HCT116 (cell line): ENCODE data around the gene HERPUD2. TPM values are rescaled to one million over a fixed set of nuclear protein-coding genes. Genes with fewer than 3 reads are reported as not detected.

Experiments used
- ATAC-seq: fragments of 200-7000 bp; cut with Tn5 transposase; 2 replicates; pipeline ENCODE4 v1.9.1; 2020; ENCODE audit warnings: mild to moderate bottlenecking, moderate library complexity
- BruUV-seq: library from RNA; stranded (reverse); fragments of 400-500 nt; replicated peaks from 2 replicates; lab custom pipeline; 2021; lab: Mats Ljungman, UMichigan
- CTCF ChIA-PET: fragments of 300-600 bp; sonication (Branson Sonifier 250); formaldehyde crosslinking; loops from one replicate; lab custom pipeline; 2021; ENCODE audit warnings: antibody characterized with exemption; lab: Charles Lee
- POLR2A ChIA-PET: fragments of 300-600, 350-600 bp; sonication (Branson Sonifier 250); formaldehyde crosslinking; loops from one replicate; lab custom pipeline; 2021; ENCODE audit warnings: antibody characterized with exemption; lab: Charles Lee
- RAD21 ChIA-PET, 2 experiments: fragments of 300-600 bp; sonication (Branson Sonifier 250); formaldehyde crosslinking; loops; one replicate each; lab custom pipeline; 2023; ENCODE audit warnings: low total read pairs in 2 of 2; ENCODE audit not compliant: uncharacterized antibody in 2 of 2, unreplicated experiment in 2 of 2, low non-redundant PET in 1 of 2; lab: Charles Lee
- DNase-seq: peaks from one replicate; pipeline ENCODE4 v3.0.0-alpha.2; 2010; ENCODE audit warnings: low read depth, low spot score
- H2AFZ ChIP-seq: fragments of 200-600 bp; shearing (Covaris generic), sonication (generic); 2 replicates; pipeline ENCODE4 v1.6.1; 2017; ENCODE audit warnings: low read depth, mixed run types, mixed read lengths, antibody characterized with exemption, low read length; ENCODE audit not compliant: poor library complexity, severe bottlenecking
- H3K27ac ChIP-seq: 2 replicates; pipeline ENCODE4 v1.5.1; 2012; ENCODE audit warnings: low read depth, low read length
- H3K27me3 ChIP-seq: fragments of 200-600 bp; sonication (generic); 2 replicates; pipeline ENCODE4 v1.6.1; 2016; ENCODE audit warnings: mixed run types, low read length, mixed read lengths; ENCODE audit not compliant: insufficient read depth
- H3K36me3 ChIP-seq, 2 experiments: fragments of 200-500 bp in 1 of 2; fragments of 200-600 bp in 1 of 2; sonication (Bioruptor generic) in 1 of 2; sonication (generic) in 1 of 2; 2 replicates each; pipeline versions ENCODE4 v1.5.1 to v1.6.1; 2014 to 2016; ENCODE audit warnings: low read length in 2 of 2, inconsistent platforms in 1 of 2, mixed read lengths in 1 of 2, mixed run types in 1 of 2; ENCODE audit not compliant: insufficient read depth in 2 of 2, control insufficient read depth in 1 of 2
- H3K4me1 ChIP-seq, 2 experiments: fragments of 200-600 bp in 1 of 2; sonication (generic) in 1 of 2; 2 replicates each; pipeline versions ENCODE4 v1.5.1 to v1.6.1; 2012 to 2017; ENCODE audit warnings: low read length in 2 of 2, inconsistent platforms in 1 of 2, mild to moderate bottlenecking in 1 of 2, mixed read lengths in 1 of 2, mixed run types in 1 of 2, moderate library complexity in 1 of 2; ENCODE audit not compliant: insufficient read depth in 2 of 2, control insufficient read depth in 1 of 2
- H3K4me2 ChIP-seq: fragments of 200-600 bp; sonication (generic); 2 replicates; pipeline ENCODE4 v1.6.1; 2017; ENCODE audit warnings: mixed run types, low read length, mixed read lengths
- H3K4me3 ChIP-seq, 2 experiments: fragments of 200-600 bp in 1 of 2; sonication (generic) in 1 of 2; replicated peaks in 1 of 2; 2 replicates each; pipeline ENCODE4 v1.5.1; 2011 to 2016; ENCODE audit warnings: low read length in 2 of 2, control low read depth in 1 of 2, low read depth in 1 of 2, mild to moderate bottlenecking in 1 of 2, mixed read lengths in 1 of 2, mixed run types in 1 of 2
- H3K79me2 ChIP-seq: fragments of 200-600 bp; sonication (generic); 2 replicates; pipeline ENCODE4 v1.6.1; 2017; ENCODE audit warnings: mild to moderate bottlenecking, mixed run types, low read length, moderate library complexity, mixed read lengths; ENCODE audit not compliant: insufficient read depth
- H3K9ac ChIP-seq: fragments of 200-600 bp; sonication (generic); 2 replicates; pipeline ENCODE4 v1.6.1; 2016; ENCODE audit warnings: low read length, mixed read lengths
- H3K9me2 ChIP-seq: fragments of 200-600 bp; sonication (generic), shearing (Covaris generic); 2 replicates; pipeline ENCODE4 v1.6.1; 2017; ENCODE audit warnings: mixed run types, mild to moderate bottlenecking, moderate library complexity; ENCODE audit not compliant: insufficient read depth
- H3K9me3 ChIP-seq, 2 experiments: fragments of 200-500 bp in 1 of 2; fragments of 200-600 bp in 1 of 2; sonication (Bioruptor generic) in 1 of 2; sonication (generic) in 1 of 2; 2 replicates each; pipeline ENCODE4 v1.6.1; 2014 to 2017; ENCODE audit warnings: low read length in 2 of 2, mixed read lengths in 2 of 2, inconsistent platforms in 1 of 2, low read depth in 1 of 2, mild to moderate bottlenecking in 1 of 2, mixed run types in 1 of 2, moderate library complexity in 1 of 2; ENCODE audit not compliant: control insufficient read depth in 1 of 2, insufficient read depth in 1 of 2
- H4K20me1 ChIP-seq: fragments of 200-600 bp; sonication (generic), shearing (Covaris generic); 2 replicates; pipeline ENCODE4 v1.6.1; 2017; ENCODE audit warnings: mixed run types, mild to moderate bottlenecking, moderate library complexity; ENCODE audit not compliant: insufficient read depth
- CBX3 ChIP-seq: IDR thresholded peaks from 2 replicates; pipeline ENCODE4 v1.6.1; 2012; ENCODE audit warnings: low read depth
- CTCF ChIP-seq, 3 experiments: fragments of 200-600 bp in 1 of 3; sonication (generic) in 1 of 3; IDR thresholded peaks in 2 of 3; conservative IDR thresholded peaks in 1 of 3; 2 replicates each; pipeline ENCODE4 v1.5.1; 2012 to 2017; ENCODE audit warnings: low read depth in 2 of 3, low read length in 2 of 3, antibody characterized with exemption in 1 of 3, borderline replicate concordance in 1 of 3, control low read depth in 1 of 3, mild to moderate bottlenecking in 1 of 3, mixed read lengths in 1 of 3, mixed run types in 1 of 3, moderate library complexity in 1 of 3; ENCODE audit not compliant: insufficient read depth in 1 of 3
- EGR1 ChIP-seq: IDR thresholded peaks from 2 replicates; pipeline ENCODE4 v1.6.1; 2012; ENCODE audit warnings: low read depth
- ELF1 ChIP-seq: IDR thresholded peaks from 2 replicates; pipeline ENCODE4 v1.6.1; 2012; ENCODE audit warnings: low read depth, borderline replicate concordance
- EZH2 ChIP-seq: fragments of 200-600 bp; sonication (generic); IDR thresholded peaks from 2 replicates; pipeline ENCODE4 v1.6.1; 2017; ENCODE audit warnings: antibody characterized with exemption, mixed run types
- JUND ChIP-seq: IDR thresholded peaks from 2 replicates; pipeline ENCODE4 v1.6.1; 2012
- POLR2A ChIP-seq: IDR thresholded peaks from 2 replicates; pipeline ENCODE4 v1.7.0; 2011; ENCODE audit warnings: borderline replicate concordance; ENCODE audit not compliant: insufficient read depth, insufficient read length; ENCODE audit errors: extremely low read depth
- RAD21 ChIP-seq: IDR thresholded peaks from 2 replicates; pipeline ENCODE4 v1.6.1; 2012; ENCODE audit warnings: low read depth, mild to moderate bottlenecking
- SIN3A ChIP-seq: IDR thresholded peaks from 2 replicates; pipeline ENCODE4 v1.6.1; 2012; ENCODE audit warnings: low read depth
- SP1 ChIP-seq: IDR thresholded peaks from 2 replicates; pipeline ENCODE4 v1.6.1; 2012; ENCODE audit warnings: low read depth
- TCF7L2 ChIP-seq: IDR thresholded peaks from 2 replicates; pipeline ENCODE4 v1.7.0; 2011; ENCODE audit warnings: borderline replicate concordance, inconsistent platforms; ENCODE audit not compliant: insufficient read depth, insufficient read length; ENCODE audit errors: extremely low read depth
- YY1 ChIP-seq: IDR thresholded peaks from 2 replicates; pipeline ENCODE4 v1.6.1; 2011; ENCODE audit warnings: low read length, low read depth, moderate library complexity, mild to moderate bottlenecking; ENCODE audit not compliant: insufficient replicate concordance; ENCODE audit errors: extremely low read depth
- ZFX ChIP-seq: fragments of 450-650 bp; IDR thresholded peaks from 2 replicates; pipeline ENCODE4 v1.6.1; 2017
- ZNF274 ChIP-seq: fragments of 200-500 bp; sonication (Bioruptor generic); IDR thresholded peaks from 2 replicates; pipeline ENCODE4 v1.6.1; 2014; ENCODE audit warnings: mild to moderate bottlenecking, low read depth, low read length, inconsistent platforms
- intact Hi-C: fragments of 100-400 bp; cut with micrococcal nuclease; formaldehyde crosslinking; loops from 2 replicates; pipeline ENCODE4 v1.10.0; 2022
- total RNA-seq: library from RNA; stranded (reverse); gene quantifications from one replicate; pipeline ENCODE4 v1.2.1, GENCODE V29; 2021; ENCODE audit not compliant: unreplicated experiment
- TF ChIP-seq, protein P1 (sequence below): IDR thresholded peaks from 2 replicates; pipeline ENCODE4 v1.6.1; 2011; ENCODE audit warnings: mild to moderate bottlenecking, low read length, moderate library complexity; ENCODE audit not compliant: insufficient replicate concordance; ENCODE audit errors: extremely low read depth
- TF ChIP-seq, protein P2 (sequence below): IDR thresholded peaks from 2 replicates; pipeline ENCODE4 v1.6.1; 2012

The HERPUD2 gene
- total RNA-seq, 1 experiment from 2014 or later: 20.5 TPM

DNA sequence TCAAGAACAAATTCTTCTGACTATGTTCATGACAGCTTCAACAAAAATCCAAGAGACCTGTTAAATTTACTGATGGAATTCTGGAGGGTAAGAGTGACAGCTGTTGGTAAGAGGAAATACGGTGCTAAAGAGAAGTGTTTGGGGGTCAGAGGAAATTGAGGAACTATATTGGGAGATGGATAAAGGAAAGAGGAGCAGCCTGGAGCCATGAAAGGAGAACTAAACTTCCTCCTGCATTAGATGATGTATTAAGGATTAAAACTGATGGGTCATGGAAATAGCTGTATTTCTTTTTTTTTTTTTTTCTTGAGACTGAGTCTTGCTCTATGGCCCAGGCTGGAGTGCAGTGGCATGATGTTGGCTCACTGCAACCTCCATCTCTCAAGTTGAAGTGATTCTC is 95.3 kb downstream of the HERPUD2 start:
- no peaks in the 10 kb centered on the region for H3K27me3 ChIP-seq
- H3K9me3 ChIP-seq: no peaks in the 10 kb centered on the region
- ATAC-seq: no peak
- ChIA-PET RAD21 (no interaction called here), CTCF (no interaction called here), POLR2A (no interaction called here)
- intact Hi-C loops: no loop called here
- H3K9ac ChIP-seq: no peak overlapping the region
- H3K9me2 ChIP-seq: no peaks in the 10 kb centered on the region
- H4K20me1 ChIP-seq: no peaks in the 10 kb centered on the region
- no peaks in the 10 kb centered on the region for H3K79me2 ChIP-seq
- no peak for DNase-seq
- H3K4me3 ChIP-seq: no peak overlapping the region
- no peak overlapping the region for H2AFZ ChIP-seq
- H3K36me3 ChIP-seq: no peaks in the 10 kb centered on the region
- no peak for TF ChIP-seq RAD21
- no peak for TF ChIP-seq TCF7L2
- TF ChIP-seq ELF1: no peak
- TF ChIP-seq SP1: no peak
- no peak overlapping the region for H3K27ac ChIP-seq
- peaks cover 5 to 9% of the 10 kb centered on the region in 2 experiments; a peak in 3 of 4 replicates for H3K4me1 ChIP-seq
- H3K4me2 ChIP-seq: no peak overlapping the region
- no TSS peak for BruUV-seq

- H3K27me3 ChIP-seq: no peaks in the 10 kb centered on the region
Observed at GRCh38 chr7:35599061-35599460, 95.9 kb downstream of the HERPUD2 start.

More at GRCh38 chr7:35599061-35599460, 95.9 kb downstream of the HERPUD2 start:
- Histone ChIP-seq H3K4me1 (peaks cover 5 to 9% of the 10 kb centered on the region in 2 experiments; a peak in 3 of 4 replicates), H3K9me3 (no peaks in the 10 kb centered on the region), H3K27ac (no peak overlapping the region), H3K4me2 (no peak overlapping the region), H3K79me2 (no peaks in the 10 kb centered on the region), H3K9me2 (no peaks in the 10 kb centered on the region), H3K36me3 (no peaks in the 10 kb centered on the region), H3K9ac (no peak overlapping the region), H3K4me3 (no peak overlapping the region), H4K20me1 (no peaks in the 10 kb centered on the region), H2AFZ (no peak overlapping the region)
- intact Hi-C loops: no loop called here
- DNase-seq (no peak), ATAC-seq (no peak)
- no peak for TF ChIP-seq POLR2A
- TF ChIP-seq, protein P1, sequence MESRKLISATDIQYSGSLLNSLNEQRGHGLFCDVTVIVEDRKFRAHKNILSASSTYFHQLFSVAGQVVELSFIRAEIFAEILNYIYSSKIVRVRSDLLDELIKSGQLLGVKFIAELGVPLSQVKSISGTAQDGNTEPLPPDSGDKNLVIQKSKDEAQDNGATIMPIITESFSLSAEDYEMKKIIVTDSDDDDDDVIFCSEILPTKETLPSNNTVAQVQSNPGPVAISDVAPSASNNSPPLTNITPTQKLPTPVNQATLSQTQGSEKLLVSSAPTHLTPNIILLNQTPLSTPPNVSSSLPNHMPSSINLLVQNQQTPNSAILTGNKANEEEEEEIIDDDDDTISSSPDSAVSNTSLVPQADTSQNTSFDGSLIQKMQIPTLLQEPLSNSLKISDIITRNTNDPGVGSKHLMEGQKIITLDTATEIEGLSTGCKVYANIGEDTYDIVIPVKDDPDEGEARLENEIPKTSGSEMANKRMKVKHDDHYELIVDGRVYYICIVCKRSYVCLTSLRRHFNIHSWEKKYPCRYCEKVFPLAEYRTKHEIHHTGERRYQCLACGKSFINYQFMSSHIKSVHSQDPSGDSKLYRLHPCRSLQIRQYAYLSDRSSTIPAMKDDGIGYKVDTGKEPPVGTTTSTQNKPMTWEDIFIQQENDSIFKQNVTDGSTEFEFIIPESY: no peak
- TF ChIP-seq SP1: no peak
- TF ChIP-seq, protein P2, sequence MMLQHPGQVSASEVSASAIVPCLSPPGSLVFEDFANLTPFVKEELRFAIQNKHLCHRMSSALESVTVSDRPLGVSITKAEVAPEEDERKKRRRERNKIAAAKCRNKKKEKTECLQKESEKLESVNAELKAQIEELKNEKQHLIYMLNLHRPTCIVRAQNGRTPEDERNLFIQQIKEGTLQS: no peak
- TF ChIP-seq TCF7L2: no peak
- TF ChIP-seq EZH2: no peak
- no peak for TF ChIP-seq RAD21
- no peak for TF ChIP-seq JUND
- no peak for TF ChIP-seq CTCF (IDR thresholded peaks at IDR 0.05 in 2 of 3, conservative IDR thresholded peaks at IDR 0.05 in 1 of 3; ENCODE audit: borderline replicate concordance in 1 of 3, insufficient read depth in 1 of 3, low read depth in 2 of 3, low read length in 2 of 3)
- no peak for TF ChIP-seq SIN3A
- no peak for TF ChIP-seq YY1
- no peak for TF ChIP-seq EGR1
- no peak for TF ChIP-seq CBX3
- TF ChIP-seq ELF1: no peak
- TF ChIP-seq ZNF274: no peak
- TF ChIP-seq ZFX: no peak
- BruUV-seq: no TSS peak
- ChIA-PET RAD21 (no interaction called here), CTCF (no interaction called here), POLR2A (no interaction called here)
